ENCODE measurements around the gene C1orf56.
A peak's percentile ranks its signal among the peaks of the same experiment; 100 is the strongest.

The C1orf56 gene

DNA sequence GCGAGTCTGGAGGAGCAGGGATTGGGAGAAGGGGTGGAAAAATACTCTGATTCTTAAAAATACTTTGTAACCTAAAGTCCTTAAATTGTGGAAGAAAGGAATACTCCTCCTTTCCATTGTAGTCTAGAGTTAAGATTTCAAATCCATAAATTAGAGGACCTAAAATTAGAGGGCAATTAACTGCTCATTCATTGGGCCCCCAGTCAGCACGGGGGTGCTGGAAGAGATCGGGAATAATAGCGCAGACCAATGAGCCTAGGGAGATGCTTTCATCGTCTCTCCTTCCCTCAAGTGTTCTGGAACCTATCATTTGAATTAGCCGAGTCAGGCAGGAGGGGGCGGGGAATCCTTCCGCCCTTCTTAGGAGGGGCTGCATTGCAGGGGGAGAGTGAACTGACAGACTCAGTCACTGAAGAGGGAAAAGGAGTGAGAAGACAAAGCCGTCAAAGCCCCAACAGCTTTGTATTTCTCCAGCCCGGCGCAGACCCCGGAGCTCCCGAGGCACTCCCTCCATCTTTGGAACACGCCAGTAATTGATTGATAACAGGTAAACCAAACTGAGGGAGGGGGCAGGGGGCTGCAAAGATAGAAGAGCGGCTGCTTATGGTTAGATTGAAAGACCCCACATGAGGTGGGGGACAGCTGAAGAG is 12.6 kb downstream of the C1orf56 start, which contains the start of gene MLLT11:
MLLT11 (plus strand) TSS at position 391 of the 650 bp plus-strand sequence. CDS start 6,828 bp downstream, outside the sequence.
- FAIRE-seq (no peak), DNase-seq (ENCODE audit: insufficient read length, low spot score) (no peak)
- TF ChIP-seq POLR2A (IDR thresholded peaks at IDR 0.05; ENCODE audit: low read depth, low read length): no peak
- TF ChIP-seq POLR2AphosphoS5 (IDR thresholded peaks at IDR 0.05; ENCODE audit: low read depth, low read length): no peak
- no peak for TF ChIP-seq PAX5 (IDR thresholded peaks at IDR 0.05; ENCODE audit: insufficient read depth, low read length, severe bottlenecking)
- no peak for TF ChIP-seq TAF1 (IDR thresholded peaks at IDR 0.05; ENCODE audit: low read depth, low read length)
- TF ChIP-seq POU2F2 (IDR thresholded peaks at IDR 0.05; ENCODE audit: low read depth, low read length): no peak
- no peak for TF ChIP-seq SPI1 (IDR thresholded peaks at IDR 0.05; ENCODE audit: low read depth, low read length)

DNA sequence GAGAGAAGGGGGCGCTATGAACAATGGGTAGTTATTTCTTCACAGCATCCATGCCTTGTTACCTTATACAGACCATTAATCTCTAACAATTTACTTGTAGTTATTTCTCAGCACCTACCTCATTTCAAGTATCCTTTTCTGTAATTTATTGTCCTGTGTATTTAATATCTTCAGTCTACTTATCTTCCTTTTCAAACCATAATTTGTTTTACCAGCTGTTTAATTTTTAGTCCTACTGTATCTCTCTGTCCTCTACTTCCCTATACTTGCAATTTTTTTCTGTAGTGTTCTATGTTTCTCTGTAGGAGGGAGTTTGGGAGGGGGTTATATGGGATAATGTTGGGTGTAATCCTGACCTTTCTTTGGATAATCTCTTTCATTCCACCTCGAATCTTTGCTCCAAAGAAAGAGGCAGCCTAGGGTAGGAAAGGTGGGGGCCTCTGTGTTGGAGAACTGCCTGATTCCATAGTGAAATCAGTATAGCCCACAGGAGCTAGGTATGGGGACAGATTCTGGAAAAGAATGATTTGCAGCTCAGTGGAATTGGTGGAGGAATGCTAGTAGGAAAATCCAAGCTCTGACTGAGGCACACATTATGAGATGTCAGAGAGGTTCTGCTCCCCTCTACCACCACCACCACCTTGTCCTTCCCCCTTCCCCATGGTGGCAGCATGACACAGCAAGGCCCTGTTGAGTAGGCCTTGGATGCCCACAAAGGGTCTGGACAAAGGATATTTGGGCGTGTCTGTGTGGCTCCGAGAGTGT is 13.3 kb downstream of the C1orf56 start:
- FAIRE-seq: peak; percentile 71
- DNase-seq (ENCODE audit: insufficient read length, low spot score): no peak

DNA sequence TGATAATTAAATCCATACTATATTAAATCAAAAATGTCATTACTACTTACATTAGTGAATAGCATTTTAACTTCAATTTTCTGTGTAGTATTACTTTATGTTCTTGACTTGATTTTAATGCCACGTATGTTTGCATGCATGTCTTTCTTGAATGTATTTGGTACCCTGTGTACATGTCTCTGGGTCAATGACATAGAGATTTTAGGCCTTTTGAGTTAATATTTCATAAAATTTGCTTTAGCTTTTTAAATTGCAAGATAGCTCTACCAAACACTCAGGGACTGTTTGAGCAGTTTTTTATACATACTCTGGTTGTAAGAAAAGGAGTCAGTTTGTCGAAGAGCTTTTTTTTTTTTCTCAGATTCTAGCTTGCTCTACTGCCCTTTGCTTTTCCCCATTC is 14.2 kb downstream of the C1orf56 start:
- no peak for TF ChIP-seq TAF1 (IDR thresholded peaks at IDR 0.05; ENCODE audit: low read depth, low read length)
- TF ChIP-seq SPI1 (IDR thresholded peaks at IDR 0.05; ENCODE audit: low read depth, low read length): no peak
- TF ChIP-seq POLR2AphosphoS5 (IDR thresholded peaks at IDR 0.05; ENCODE audit: low read depth, low read length): no peak
- no peak for FAIRE-seq

More for the DNA sequence above, 13.3 kb downstream of the C1orf56 start:
- TF ChIP-seq POLR2A (IDR thresholded peaks at IDR 0.05; ENCODE audit: low read depth, low read length) (no peak), POU2F2 (IDR thresholded peaks at IDR 0.05; ENCODE audit: low read depth, low read length) (no peak), SPI1 (IDR thresholded peaks at IDR 0.05; ENCODE audit: low read depth, low read length) (no peak), POLR2AphosphoS5 (IDR thresholded peaks at IDR 0.05; ENCODE audit: low read depth, low read length) (no peak)

DNA sequence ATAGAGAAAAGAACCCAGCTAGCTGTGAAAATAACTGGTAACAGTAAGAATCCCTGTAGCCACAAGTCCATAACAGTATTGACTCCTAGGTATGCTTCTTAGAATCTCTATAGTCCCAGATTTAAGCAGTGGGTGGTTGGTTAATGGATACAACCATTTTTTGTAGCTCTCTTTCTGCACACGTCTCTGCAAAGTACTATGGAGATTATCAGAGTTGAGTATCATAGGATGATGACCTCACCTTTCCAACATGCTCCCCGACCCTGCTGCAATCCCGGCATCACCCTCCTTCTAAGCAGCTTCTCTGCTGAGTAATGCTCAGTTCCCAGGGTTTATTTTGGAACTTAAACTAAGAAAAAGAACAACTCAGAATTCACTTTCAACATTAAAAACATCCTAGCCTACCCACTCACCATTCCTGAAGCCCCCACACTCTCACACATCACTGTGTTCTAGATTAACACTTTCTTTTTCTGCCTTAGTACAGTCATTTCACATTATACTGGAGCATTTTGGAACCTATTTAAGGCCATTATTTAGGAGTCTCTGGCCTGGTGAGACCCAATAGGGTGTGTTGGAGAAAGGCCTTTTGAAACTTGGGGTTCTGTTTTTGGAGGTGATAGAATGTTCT is 15.3 kb downstream of the C1orf56 start:
- no peak for FAIRE-seq

More for the DNA sequence above, 14.2 kb downstream of the C1orf56 start:
- no peak for DNase-seq (ENCODE audit: insufficient read length, low spot score)

DNA sequence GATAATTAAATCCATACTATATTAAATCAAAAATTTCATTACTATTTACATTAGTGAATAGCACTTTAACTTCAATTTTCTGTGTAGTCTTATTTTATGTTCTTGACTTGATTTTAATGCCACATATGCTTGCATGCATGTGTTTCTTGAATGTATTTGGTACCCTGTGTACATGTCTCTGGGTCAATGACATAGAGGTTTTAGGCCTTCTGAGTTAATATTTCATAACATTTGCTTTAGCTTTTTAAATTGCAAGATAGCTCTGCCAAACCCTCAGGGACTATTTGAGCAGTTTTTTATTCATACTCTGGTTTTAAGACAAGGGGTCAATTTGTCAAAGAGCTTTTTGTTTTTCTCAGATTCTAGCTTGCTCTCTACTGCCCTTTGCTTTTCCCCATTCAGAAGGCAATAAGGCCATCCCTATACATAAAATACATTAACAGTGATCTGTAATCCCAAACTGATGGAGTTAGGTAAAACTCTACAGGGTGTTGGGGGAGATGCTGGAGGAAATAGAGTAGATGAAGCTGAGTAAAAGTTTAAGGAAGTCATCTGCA is 17.6 kb downstream of the C1orf56 start:
- no peak for DNase-seq (ENCODE audit: insufficient read length, low spot score)
- TF ChIP-seq SPI1 (IDR thresholded peaks at IDR 0.05; ENCODE audit: low read depth, low read length) (no peak), POLR2A (IDR thresholded peaks at IDR 0.05; ENCODE audit: low read depth, low read length) (no peak), POLR2AphosphoS5 (IDR thresholded peaks at IDR 0.05; ENCODE audit: low read depth, low read length) (no peak), POU2F2 (IDR thresholded peaks at IDR 0.05; ENCODE audit: low read depth, low read length) (no peak), PAX5 (IDR thresholded peaks at IDR 0.05; ENCODE audit: insufficient read depth, low read length, severe bottlenecking) (no peak)
- no peak for FAIRE-seq

More for the DNA sequence above, 15.3 kb downstream of the C1orf56 start:
- no peak for DNase-seq (ENCODE audit: insufficient read length, low spot score)
- TF ChIP-seq TAF1 (IDR thresholded peaks at IDR 0.05; ENCODE audit: low read depth, low read length): no peak
- no peak for TF ChIP-seq SPI1 (IDR thresholded peaks at IDR 0.05; ENCODE audit: low read depth, low read length)
- TF ChIP-seq POLR2A (IDR thresholded peaks at IDR 0.05; ENCODE audit: low read depth, low read length): no peak
- TF ChIP-seq POLR2AphosphoS5 (IDR thresholded peaks at IDR 0.05; ENCODE audit: low read depth, low read length): no peak
- TF ChIP-seq PAX5 (IDR thresholded peaks at IDR 0.05; ENCODE audit: insufficient read depth, low read length, severe bottlenecking): no peak
- no peak for TF ChIP-seq POU2F2 (IDR thresholded peaks at IDR 0.05; ENCODE audit: low read depth, low read length)

DNA sequence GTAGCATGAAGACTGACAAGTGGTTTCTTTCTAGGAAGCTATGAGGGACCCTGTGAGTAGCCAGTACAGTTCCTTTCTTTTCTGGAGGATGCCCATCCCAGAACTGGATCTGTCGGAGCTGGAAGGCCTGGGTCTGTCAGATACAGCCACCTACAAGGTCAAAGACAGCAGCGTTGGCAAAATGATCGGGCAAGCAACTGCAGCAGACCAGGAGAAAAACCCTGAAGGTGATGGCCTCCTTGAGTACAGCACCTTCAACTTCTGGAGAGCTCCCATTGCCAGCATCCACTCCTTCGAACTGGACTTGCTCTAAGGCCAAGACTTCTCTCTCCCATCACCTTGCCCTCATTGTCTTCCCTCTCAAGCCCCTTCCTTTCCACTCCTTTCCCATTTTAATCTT is 19.6 kb downstream of the C1orf56 start:
- no peak for FAIRE-seq

DNA sequence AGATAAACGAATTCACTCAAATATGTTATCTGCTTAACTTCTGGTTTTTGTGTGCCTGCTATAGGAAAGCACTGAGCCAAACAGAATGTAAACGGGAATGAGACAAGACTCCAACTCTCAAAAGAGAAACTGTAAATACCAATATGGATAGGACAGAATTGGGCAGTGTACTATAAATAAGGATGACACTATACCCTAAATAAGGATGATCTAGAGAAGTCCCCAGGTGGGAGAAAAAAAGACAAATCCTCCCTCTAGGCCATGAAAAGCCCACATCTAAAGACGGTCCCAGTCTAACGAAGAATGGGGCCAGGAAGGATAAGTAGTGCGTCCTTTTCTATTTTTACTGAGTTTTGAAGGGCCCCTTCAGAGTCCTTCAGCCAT is 21.5 kb downstream of the C1orf56 start:
- DNase-seq (ENCODE audit: insufficient read length, low spot score) (no peak), FAIRE-seq (no peak)
- no peak for TF ChIP-seq SPI1 (IDR thresholded peaks at IDR 0.05; ENCODE audit: low read depth, low read length)
- TF ChIP-seq POU2F2 (IDR thresholded peaks at IDR 0.05; ENCODE audit: low read depth, low read length): no peak
- TF ChIP-seq PAX5 (IDR thresholded peaks at IDR 0.05; ENCODE audit: insufficient read depth, low read length, severe bottlenecking): no peak
- TF ChIP-seq TAF1 (IDR thresholded peaks at IDR 0.05; ENCODE audit: low read depth, low read length): no peak
- TF ChIP-seq POLR2A (IDR thresholded peaks at IDR 0.05; ENCODE audit: low read depth, low read length): no peak
- TF ChIP-seq POLR2AphosphoS5 (IDR thresholded peaks at IDR 0.05; ENCODE audit: low read depth, low read length): no peak

More for the DNA sequence above, 19.6 kb downstream of the C1orf56 start:
- no peak for DNase-seq (ENCODE audit: insufficient read length, low spot score)
- TF ChIP-seq POLR2AphosphoS5 (IDR thresholded peaks at IDR 0.05; ENCODE audit: low read depth, low read length) (no peak), TAF1 (IDR thresholded peaks at IDR 0.05; ENCODE audit: low read depth, low read length) (no peak), POU2F2 (IDR thresholded peaks at IDR 0.05; ENCODE audit: low read depth, low read length) (no peak), PAX5 (IDR thresholded peaks at IDR 0.05; ENCODE audit: insufficient read depth, low read length, severe bottlenecking) (no peak), SPI1 (IDR thresholded peaks at IDR 0.05; ENCODE audit: low read depth, low read length) (no peak), POLR2A (IDR thresholded peaks at IDR 0.05; ENCODE audit: low read depth, low read length) (no peak)

DNA sequence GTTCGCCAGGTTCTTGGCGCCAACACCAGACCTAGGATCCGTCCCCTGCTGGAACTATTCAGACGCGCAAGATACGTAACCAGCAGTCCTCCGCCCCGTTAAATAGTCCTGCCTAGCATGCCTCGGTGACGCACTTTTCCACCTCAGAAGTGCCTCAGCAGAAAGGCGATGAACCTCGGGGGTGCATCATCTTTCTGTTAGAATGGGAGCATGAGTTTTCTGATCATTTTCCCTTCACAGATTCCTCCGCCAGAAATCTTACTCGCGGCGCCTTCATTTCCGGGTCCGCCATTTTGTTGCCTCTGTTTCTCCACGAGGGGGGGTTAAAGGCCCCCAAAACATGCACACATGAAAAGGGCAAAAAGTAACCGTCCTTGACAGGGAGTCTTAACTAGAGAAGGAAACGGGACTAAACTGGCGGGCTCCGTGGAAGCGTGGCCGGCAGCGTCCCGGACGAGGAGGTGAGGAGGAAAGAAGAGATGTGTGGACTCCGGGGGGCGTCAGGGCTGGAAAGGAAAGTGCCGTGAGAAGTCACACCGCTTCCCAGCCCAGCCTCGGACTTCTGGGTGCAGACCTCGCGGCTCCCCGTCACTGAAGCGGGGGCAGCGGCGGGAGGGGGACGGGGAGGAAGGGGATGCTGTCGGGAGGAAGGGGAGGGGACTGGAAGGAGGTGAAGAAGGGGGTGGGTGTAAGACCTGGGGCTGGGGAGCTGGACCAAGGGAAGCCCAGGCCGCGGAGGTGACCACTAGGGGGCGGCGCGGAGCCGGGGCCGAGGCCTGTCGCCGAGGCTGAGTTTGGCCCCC is 23.1 kb downstream of the C1orf56 start, which contains the start of gene GABPB2:
GABPB2 (plus strand) TSS at position 288 of the 803 bp plus-strand sequence. CDS start 17,429 bp downstream, outside the sequence.
- TF ChIP-seq SPI1 (IDR thresholded peaks at IDR 0.05; ENCODE audit: low read depth, low read length) (no peak), TAF1 (IDR thresholded peaks at IDR 0.05; ENCODE audit: low read depth, low read length) (peak; percentile 82), POU2F2 (IDR thresholded peaks at IDR 0.05; ENCODE audit: low read depth, low read length) (peak; percentile 90), POLR2AphosphoS5 (IDR thresholded peaks at IDR 0.05; ENCODE audit: low read depth, low read length) (peak; percentile 89), POLR2A (IDR thresholded peaks at IDR 0.05; ENCODE audit: low read depth, low read length) (peak; percentile 94)
- FAIRE-seq (peak; percentile 83), DNase-seq (ENCODE audit: insufficient read length, low spot score) (peak; percentile 84)
